GM23248 (cell line): ENCODE measurements around the gene ZNF205.

Experiments
- EZH2 ChIP-seq: fragments of 200-600 bp; sonication (generic); IDR thresholded peaks from 2 replicates; pipeline ENCODE4 v1.6.1; 2018; ENCODE audit warnings: antibody characterized with exemption, mild to moderate bottlenecking; ENCODE audit not compliant: insufficient read depth, poor library complexity, severe bottlenecking
- EZH2phosphoT487 ChIP-seq: fragments of 200-600 bp; sonication (generic); IDR thresholded peaks from 2 replicates; pipeline ENCODE4 v1.6.1; 2018; ENCODE audit warnings: antibody characterized with exemption, moderate library complexity, mild to moderate bottlenecking, low read depth; ENCODE audit not compliant: insufficient read depth

GRCh38 chr16:3143598-3144320 lies 31.4 kb downstream of the ZNF205 start:
- TF ChIP-seq EZH2 (no peak), EZH2phosphoT487 (no peak)
